ENCODE results near the gene UBQLN4.

GRCh38 chr1:156082309-156083091 is 28.9 kb upstream of the UBQLN4 start, which contains the start of gene MEX3A:
- TF ChIP-seq CTCF (IDR thresholded peaks at IDR 0.05; ENCODE audit: insufficient read depth, low read length, poor library complexity, severe bottlenecking) (no peak), EZH2phosphoT487 (conservative IDR thresholded peaks at IDR 0.05; ENCODE audit: low read length) (no peak)
